Measurements from ENCODE around the gene C3orf18.

Gene C3orf18

GRCh38 chr3:50551054-50551659 is 16.4 kb downstream of the C3orf18 start:
- DNase-seq (ENCODE audit: low spot score) = no peak

GRCh38 chr3:50550079-50550736 is 17.3 kb downstream of the C3orf18 start:
- DNase-seq (ENCODE audit: low spot score) = peak; percentile 37

GRCh38 chr3:50549226-50549625 is 18.3 kb downstream of the C3orf18 start:
- DNase-seq (ENCODE audit: low spot score) = no peak

GRCh38 chr3:50545781-50546180 is 21.8 kb downstream of the C3orf18 start:
- DNase-seq (ENCODE audit: low spot score) = no peak

GRCh38 chr3:50542177-50543034 is 25.1 kb downstream of the C3orf18 start:
- DNase-seq (ENCODE audit: low spot score) = peak; percentile 45

- DNase-seq (ENCODE audit: low spot score) = no peak
Measured at GRCh38 chr3:50539356-50540286, 27.9 kb downstream of the C3orf18 start.

- no peak for DNase-seq (ENCODE audit: low spot score)
Measured at GRCh38 chr3:50537421-50538129, 30.0 kb downstream of the C3orf18 start.

GRCh38 chr3:50536471-50537180 is 30.9 kb downstream of the C3orf18 start:
- no peak for DNase-seq (ENCODE audit: low spot score)

GRCh38 chr3:50534681-50535330 is 32.7 kb downstream of the C3orf18 start:
- DNase-seq (ENCODE audit: low spot score) = no peak

GRCh38 chr3:50533807-50534461 is 33.6 kb downstream of the C3orf18 start:
- DNase-seq (ENCODE audit: low spot score) = no peak

- no peak for DNase-seq (ENCODE audit: low spot score)
Measured at GRCh38 chr3:50533316-50533715, 34.2 kb downstream of the C3orf18 start.

GRCh38 chr3:50532062-50532705 is 35.4 kb downstream of the C3orf18 start:
- DNase-seq (ENCODE audit: low spot score) = no peak

- no peak for DNase-seq (ENCODE audit: low spot score)
Measured at GRCh38 chr3:50531201-50531600, 36.3 kb downstream of the C3orf18 start.

GRCh38 chr3:50530001-50530970 is 37.3 kb downstream of the C3orf18 start:
- DNase-seq (ENCODE audit: low spot score) = no peak

GRCh38 chr3:50525987-50526386 is 41.6 kb downstream of the C3orf18 start:
- peak; percentile 14 for DNase-seq (ENCODE audit: low spot score)

- DNase-seq (ENCODE audit: low spot score) = no peak
Measured at GRCh38 chr3:50525191-50525910, 42.2 kb downstream of the C3orf18 start.

GRCh38 chr3:50524746-50525145 is 42.8 kb downstream of the C3orf18 start:
- DNase-seq (ENCODE audit: low spot score) = no peak

All from CD4-positive, alpha-beta T cell treated with Interleukin-6 at 100 ng/mL for 8 hours (primary cell).